Spleen (tissue), 11 donors: ENCODE data around the gene RASSF7. TPM values are rescaled to one million over a fixed set of nuclear protein-coding genes. Genes with fewer than 3 reads are reported as not detected.
"Not testable (repeated sequence)": the region's sequence is repeated elsewhere in the genome, so short reads cannot be mapped to it uniquely, and the experiment has no call there.

Experiments
- DNase-seq: peaks from one replicate; pipeline ENCODE4 v3.0.0-alpha.2; 2020
- H3K27ac ChIP-seq, 8 donors: fragments of 200-600 bp; sonication (generic) in 7 of 8; 1 replicate in 4 of 8; 2 replicates in 4 of 8; pipeline versions ENCODE4 v1.5.0 to v1.8.0; 2016 to 2021; ENCODE audit warnings: inconsistent platforms in 4 of 8, mild to moderate bottlenecking in 4 of 8, moderate library complexity in 1 of 8
- H3K27me3 ChIP-seq, 7 donors: fragments of 200-600 bp; sonication (generic) in 6 of 7; replicated peaks in 1 of 7; 1 replicate in 4 of 7; 2 replicates in 3 of 7; pipeline versions ENCODE4 v1.5.0 to v1.8.0; 2016 to 2021; ENCODE audit warnings: inconsistent platforms in 3 of 7, mild to moderate bottlenecking in 1 of 7
- H3K36me3 ChIP-seq, 6 donors: fragments of 200-600 bp; sonication (generic) in 5 of 6; 1 replicate in 4 of 6; 2 replicates in 2 of 6; pipeline versions ENCODE4 v1.5.0 to v1.8.0; 2016 to 2021; ENCODE audit warnings: inconsistent platforms in 2 of 6
- H3K4me1 ChIP-seq, 6 donors: fragments of 200-600 bp; sonication (generic) in 5 of 6; 1 replicate in 3 of 6; 2 replicates in 3 of 6; pipeline versions ENCODE4 v1.5.0 to v1.8.0; 2016 to 2021; ENCODE audit warnings: inconsistent platforms in 3 of 6
- H3K4me3 ChIP-seq, 8 donors: fragments of 200-600 bp; sonication (generic) in 7 of 8; 1 replicate in 4 of 8; 2 replicates in 4 of 8; pipeline versions ENCODE4 v1.5.0 to v1.8.0; 2016 to 2021; ENCODE audit warnings: inconsistent platforms in 4 of 8, mild to moderate bottlenecking in 4 of 8, moderate library complexity in 2 of 8
- H3K9me3 ChIP-seq, 8 donors: fragments of 200-600 bp; sonication (generic) in 7 of 8; 1 replicate in 4 of 8; 2 replicates in 4 of 8; pipeline versions ENCODE4 v1.5.0 to v1.8.0; 2016 to 2021; ENCODE audit warnings: inconsistent platforms in 4 of 8
- POLR2A ChIP-seq, 3 donors: fragments of 450-650 bp; IDR thresholded peaks; one replicate each; pipeline ENCODE4 v1.5.1; 2017; ENCODE audit warnings: antibody characterized with exemption in 3 of 3, mild to moderate bottlenecking in 1 of 3
- POLR2AphosphoS5 ChIP-seq, 3 donors: sonication (generic); formaldehyde crosslinking; IDR thresholded peaks; one replicate each; pipeline ENCODE4 v1.5.1; 2017; ENCODE audit warnings: antibody characterized with exemption in 3 of 3
- WGBS, 5 donors: extraction: QIAGEN DNeasy Blood & Tissue Kit in 3 of 5; methylation state at CpG; one replicate each; pipeline versions ENCODE4 v1.1.5 to v1.1.7; 2013 to 2018; 5-methylcytosine and 5-hydroxymethylcytosine counted together
- intact Hi-C: fragments of 100-400 bp; cut with DNase I; formaldehyde crosslinking; loops from one replicate; pipeline ENCODE4 v1.15.0; 2023; ENCODE audit warnings: low total_unique reads
- polyA plus RNA-seq, 3 donors: library from polyadenylated mRNA; stranded (reverse); fragments of 200-250 nt; gene quantifications; one replicate each; pipeline ENCODE4 v1.2.1, GENCODE V29; 2013
- total RNA-seq, 7 donors: library from RNA; depleted of rRNA in 3 of 7; stranded (reverse); fragments of >200 nt in 3 of 7; fragmentation: NEBNext Ultra II Directional in 4 of 7; extraction: Animal tissue kit (Norgen Biotek cat#: 25700) in 4 of 7; gene quantifications; one replicate each; pipeline versions ENCODE4 v1.1.0 to v1.2.1, GENCODE V29; 2016 to 2021
- TF ChIP-seq, protein P1 (sequence below), 11 experiments: fragments of 200-600 bp in 7 of 11; fragments of 450-650 bp in 4 of 11; sonication (generic) in 4 of 11; IDR thresholded peaks in 8 of 11; conservative IDR thresholded peaks in 3 of 11; 1 replicate in 7 of 11; 2 replicates in 4 of 11; pipeline versions ENCODE4 v1.4.0 to v1.8.0; 2016 to 2021; ENCODE audit warnings: antibody characterized with exemption in 11 of 11, inconsistent platforms in 4 of 11, mild to moderate bottlenecking in 1 of 11
- donor health status: healthy with polysubstance abuse.
- donor health status: DM: no; HTN: no; CAD: no; lungs with moderate emphysema.
- donor health status: DM: no; HTN: no; CAD: no.
- donor health status: Bipolar disorder and iron deficiency.
- donor health status: healthy.
- donor health status: DM: no; HTN: no; CAD: no.
- donor health status: DM: yes; HTN: yes; CAD: no.

Gene RASSF7
- total and polyA plus RNA-seq, 10 donors: 8.3 to 39.6 (median 26.6) TPM

DNA sequence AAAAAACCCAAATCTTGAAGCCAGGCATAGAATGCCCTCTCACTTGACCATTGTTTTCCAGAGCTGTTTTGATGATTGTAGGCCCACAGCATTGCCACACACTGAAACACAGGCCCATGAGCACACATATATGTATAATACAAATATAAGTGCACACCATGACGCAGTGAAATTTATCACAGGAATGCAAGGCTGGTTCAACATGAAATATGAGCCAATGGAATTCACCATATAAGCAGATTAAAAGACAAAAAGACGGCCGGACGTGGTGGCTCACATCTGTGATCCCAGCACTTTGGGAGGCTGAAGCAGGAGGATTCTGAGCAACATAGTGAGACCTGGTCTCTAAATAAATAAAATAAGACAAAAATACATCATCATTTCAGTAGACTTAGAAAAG is 44.4 kb upstream of the RASSF7 start:
- DNase-seq: no peak

GRCh38 chr11:516918-517685 is 43.7 kb upstream of the RASSF7 start:
- H3K27ac ChIP-seq, H3K27me3 ChIP-seq, H3K4me3 ChIP-seq, intact Hi-C loops: not testable (repeated sequence)
- Histone ChIP-seq H3K36me3 (peaks cover 0 to 18% (median 0%) of the 10 kb centered on the region in 6 donors), H3K9me3 (peaks cover 0 to 18% (median 13%) of the 10 kb centered on the region in 8 donors), H3K4me1 (peaks cover 0 to 17% (median 11%) of the 10 kb centered on the region in 6 donors)
- peak; percentile 82 for DNase-seq
- WGBS, 5 donors: 96 to 98% (median 97%) methylated on average over 17 to 43 of the region's 43 CpGs

More for the DNA sequence above, 44.4 kb upstream of the RASSF7 start:
- no peak overlapping the region for H3K27ac ChIP-seq
- no peaks in the 10 kb centered on the region for H3K27me3 ChIP-seq
- H3K9me3 ChIP-seq: peaks cover 0 to 18% (median 13%) of the 10 kb centered on the region in 8 donors
- 97 to 100% (median 98%) methylated on average over 4 of the region's 4 CpGs for WGBS, 5 donors
- peaks cover 0 to 17% (median 11%) of the 10 kb centered on the region in 6 donors for H3K4me1 ChIP-seq
- intact Hi-C loops: no loop called here
- H3K36me3 ChIP-seq: peaks cover 0 to 25% (median 0%) of the 10 kb centered on the region in 6 donors
- TF ChIP-seq POLR2AphosphoS5 (IDR thresholded peaks at IDR 0.05): no peak
- TF ChIP-seq, protein P1, sequence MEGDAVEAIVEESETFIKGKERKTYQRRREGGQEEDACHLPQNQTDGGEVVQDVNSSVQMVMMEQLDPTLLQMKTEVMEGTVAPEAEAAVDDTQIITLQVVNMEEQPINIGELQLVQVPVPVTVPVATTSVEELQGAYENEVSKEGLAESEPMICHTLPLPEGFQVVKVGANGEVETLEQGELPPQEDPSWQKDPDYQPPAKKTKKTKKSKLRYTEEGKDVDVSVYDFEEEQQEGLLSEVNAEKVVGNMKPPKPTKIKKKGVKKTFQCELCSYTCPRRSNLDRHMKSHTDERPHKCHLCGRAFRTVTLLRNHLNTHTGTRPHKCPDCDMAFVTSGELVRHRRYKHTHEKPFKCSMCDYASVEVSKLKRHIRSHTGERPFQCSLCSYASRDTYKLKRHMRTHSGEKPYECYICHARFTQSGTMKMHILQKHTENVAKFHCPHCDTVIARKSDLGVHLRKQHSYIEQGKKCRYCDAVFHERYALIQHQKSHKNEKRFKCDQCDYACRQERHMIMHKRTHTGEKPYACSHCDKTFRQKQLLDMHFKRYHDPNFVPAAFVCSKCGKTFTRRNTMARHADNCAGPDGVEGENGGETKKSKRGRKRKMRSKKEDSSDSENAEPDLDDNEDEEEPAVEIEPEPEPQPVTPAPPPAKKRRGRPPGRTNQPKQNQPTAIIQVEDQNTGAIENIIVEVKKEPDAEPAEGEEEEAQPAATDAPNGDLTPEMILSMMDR (IDR thresholded peaks at IDR 0.05 in 8 of 11, conservative IDR thresholded peaks at IDR 0.05 in 3 of 11): no peak
- TF ChIP-seq POLR2A (IDR thresholded peaks at IDR 0.05): no peak
- H3K4me3 ChIP-seq: no peak overlapping the region

GRCh38 chr11:518463-519202 is 42.1 kb upstream of the RASSF7 start:
- TF ChIP-seq, protein P1 (IDR thresholded peaks at IDR 0.05 in 8 of 11, conservative IDR thresholded peaks at IDR 0.05 in 3 of 11): peak; percentile 80 to 100 (median 100)
- peak; percentile 67 to 82 (median 78) for TF ChIP-seq POLR2AphosphoS5 (IDR thresholded peaks at IDR 0.05)
- peak in 1 of 3 donors; percentile 58 for TF ChIP-seq POLR2A (IDR thresholded peaks at IDR 0.05)
- WGBS, 5 donors: 9 to 23% (median 11%) methylated on average over 39 to 74 of the region's 74 CpGs
- H3K4me1 ChIP-seq: peaks cover 0 to 12% (median 10%) of the 10 kb centered on the region in 6 donors
- H3K4me3 ChIP-seq: peak overlapping the region in 6 of 8 donors; percentile 4 to 57 (median 22)
- H3K36me3 ChIP-seq: peaks cover 0 to 7% (median 0%) of the 10 kb centered on the region in 6 donors
- intact Hi-C loops: no loop called here
- peaks cover 0 to 18% (median 13%) of the 10 kb centered on the region in 8 donors for H3K9me3 ChIP-seq
- H3K27ac ChIP-seq: peak overlapping the region; percentile 42 to 83 (median 77)
- peak; percentile 97 for DNase-seq
- H3K27me3 ChIP-seq: no peaks in the 10 kb centered on the region

DNA sequence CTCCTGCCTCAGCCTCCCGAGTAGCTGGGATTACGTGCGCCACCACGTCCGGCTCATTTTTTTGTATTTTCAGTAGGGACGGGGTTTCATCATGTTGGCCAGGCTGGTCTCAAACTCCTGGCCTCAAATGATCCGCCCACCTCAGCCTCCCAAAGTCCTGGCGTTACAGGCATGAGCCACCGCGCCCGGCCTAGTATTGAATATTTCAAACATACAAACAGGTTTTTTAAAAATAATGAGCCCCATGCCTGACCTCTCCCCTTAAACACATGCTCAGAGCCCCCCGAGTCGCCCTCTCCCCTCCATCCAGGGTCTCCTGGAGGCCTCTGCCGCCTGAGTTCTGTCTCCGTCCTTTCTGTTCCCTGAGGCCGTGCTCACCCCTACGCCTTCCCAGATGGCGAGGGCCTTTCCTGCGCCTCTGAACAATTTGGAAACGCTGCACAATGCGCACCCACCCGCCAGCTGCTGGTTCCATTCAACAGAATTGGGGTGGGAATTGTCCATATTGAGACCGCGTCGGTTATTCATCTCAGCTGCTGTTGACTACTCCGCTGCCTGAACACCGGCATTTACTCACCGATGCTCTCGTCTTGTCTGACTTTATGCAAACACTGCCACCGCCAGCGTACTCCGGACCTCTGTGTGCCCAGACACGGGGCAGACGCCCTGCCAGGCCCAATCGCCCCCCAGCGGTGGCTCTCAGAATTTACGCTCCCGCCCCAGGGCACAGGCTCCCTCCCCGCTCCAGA is 40.2 kb upstream of the RASSF7 start:
- no peak for DNase-seq
- intact Hi-C loops: no loop called here

More for the DNA sequence above, 40.2 kb upstream of the RASSF7 start:
- Histone ChIP-seq H3K27ac (no peak overlapping the region), H3K4me1 (peaks cover 0 to 12% (median 10%) of the 10 kb centered on the region in 6 donors), H3K4me3 (no peak overlapping the region), H3K36me3 (no peaks in the 10 kb centered on the region), H3K27me3 (no peaks in the 10 kb centered on the region), H3K9me3 (peaks cover 0 to 18% (median 13%) of the 10 kb centered on the region in 8 donors)
- TF ChIP-seq POLR2AphosphoS5 (IDR thresholded peaks at IDR 0.05): no peak
- no peak for TF ChIP-seq POLR2A (IDR thresholded peaks at IDR 0.05)
- TF ChIP-seq, protein P1 (IDR thresholded peaks at IDR 0.05 in 8 of 11, conservative IDR thresholded peaks at IDR 0.05 in 3 of 11): no peak
- WGBS, 5 donors: 93 to 95% (median 93%) methylated on average over 39 of the region's 39 CpGs
